T47D (cell line): ENCODE measurements around the gene NNMT.

Experiments
- DNase-seq, 2 experiments: peaks; one replicate each; pipeline versions ENCODE4 v3.0.0 to v3.0.0-alpha.2; 2011 to 2012; ENCODE audit warnings: low read depth in 1 of 2, low spot score in 1 of 2
- JUND ChIP-seq: IDR thresholded peaks from 2 replicates; pipeline ENCODE4 v1.6.1; 2012; ENCODE audit warnings: low read depth
- in situ Hi-C: cut with HindIII; loops from 2 replicates; pipeline ENCODE4 v1.10.0; 2016; ENCODE audit warnings: low sequenced_read_pairs, low pct_unique_long_range_greater_than_20kb

Gene NNMT

GRCh38 chr11:114257621-114258558 lies 38.3 kb upstream of the NNMT start:
- TF ChIP-seq JUND: no peak
- in situ Hi-C loops: no loop called here
- no peak for DNase-seq

DNA sequence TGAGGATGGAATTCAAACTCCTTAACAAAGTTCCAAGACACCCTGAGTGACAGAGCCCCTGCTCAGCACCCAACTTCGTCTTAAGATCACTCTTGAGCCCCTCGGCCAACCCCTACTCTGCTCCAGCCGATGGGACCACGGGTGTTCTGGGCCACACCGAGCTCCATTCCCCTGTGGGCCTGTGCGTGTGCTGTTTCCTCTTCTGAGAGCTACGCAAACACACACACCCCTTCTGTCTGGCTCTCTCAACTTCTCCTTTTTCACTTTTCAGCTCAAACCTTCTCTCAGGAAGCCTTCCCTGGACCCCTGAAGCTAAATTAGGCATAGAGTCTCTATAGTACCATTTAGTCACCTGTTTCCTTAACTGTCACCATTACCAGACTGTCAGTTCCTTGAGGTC lies 37.5 kb upstream of the NNMT start:
- in situ Hi-C loops: no loop called here
- TF ChIP-seq JUND: no peak
- no peak for DNase-seq

DNA sequence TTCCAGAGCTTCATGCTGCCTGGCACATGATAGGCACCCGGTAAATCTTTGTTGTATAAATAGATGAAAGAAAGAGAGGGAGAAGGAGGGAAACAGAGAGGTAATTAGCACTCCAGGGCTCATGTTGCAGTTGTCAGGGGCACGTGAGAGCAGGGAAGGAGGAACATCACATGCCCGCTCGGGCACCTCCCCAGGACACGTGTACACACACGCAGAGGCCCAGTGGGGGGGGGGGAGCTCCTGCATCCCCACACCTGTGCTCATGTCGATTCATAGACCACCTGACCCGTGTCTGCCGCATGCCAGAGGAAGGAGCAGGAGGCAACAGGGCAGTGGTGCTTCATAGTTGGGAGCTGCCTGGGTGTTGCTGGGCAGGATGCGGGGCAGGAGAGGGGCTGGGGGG lies 37.1 kb upstream of the NNMT start:
- no peak for TF ChIP-seq JUND
- DNase-seq: no peak
- in situ Hi-C loops: no loop called here

GRCh38 chr11:114259551-114259983 lies 36.6 kb upstream of the NNMT start:
- no peak for DNase-seq
- no peak for TF ChIP-seq JUND
- in situ Hi-C loops: no loop called here

DNA sequence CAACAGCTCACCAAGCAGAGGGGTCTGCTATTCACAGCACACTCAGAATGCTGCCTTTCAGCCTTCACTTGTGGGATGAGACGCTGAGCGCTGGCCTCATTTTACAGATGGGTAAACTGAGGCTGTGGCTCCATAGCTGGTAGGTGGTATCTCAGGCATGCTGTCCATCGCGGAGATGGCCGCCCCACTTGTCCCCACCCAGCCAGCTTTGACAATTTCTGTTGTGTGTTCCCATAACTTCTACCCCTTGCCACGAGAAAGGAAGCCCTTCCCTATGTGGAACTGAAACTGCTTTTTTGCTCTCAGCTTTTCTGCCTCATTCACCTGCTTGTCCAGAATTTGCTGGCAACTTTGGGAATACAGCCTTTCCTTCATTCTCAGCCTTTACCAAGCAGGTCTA lies 36.1 kb upstream of the NNMT start:
- no peak for DNase-seq
- in situ Hi-C loops: no loop called here
- TF ChIP-seq JUND: no peak

- DNase-seq: no peak
- TF ChIP-seq JUND: no peak
- in situ Hi-C loops: no loop called here
These were observed 35.7 kb upstream of the NNMT start for GRCh38 chr11:114260483-114260882.

DNA sequence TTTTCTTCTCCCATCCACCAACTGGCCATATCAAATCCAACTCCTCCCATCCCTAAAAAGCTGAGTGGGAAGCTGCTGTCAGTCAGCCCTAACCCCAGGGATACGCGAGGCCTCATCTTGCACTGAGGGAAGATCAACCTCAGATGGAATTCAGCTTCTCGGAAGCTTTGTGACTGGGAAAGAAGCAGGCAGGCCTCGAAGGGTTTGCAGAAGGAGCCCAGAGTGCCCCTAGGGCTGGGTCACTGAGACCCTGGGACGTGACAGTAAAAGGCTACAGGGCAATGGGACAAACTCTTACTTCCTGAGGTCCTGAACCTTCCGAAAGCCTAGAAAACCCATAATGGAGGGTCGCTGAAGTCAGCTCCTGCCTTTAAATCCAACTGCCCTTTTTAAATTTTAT lies 34.4 kb upstream of the NNMT start:
- DNase-seq: no peak
- no peak for TF ChIP-seq JUND
- in situ Hi-C loops: no loop called here

DNA sequence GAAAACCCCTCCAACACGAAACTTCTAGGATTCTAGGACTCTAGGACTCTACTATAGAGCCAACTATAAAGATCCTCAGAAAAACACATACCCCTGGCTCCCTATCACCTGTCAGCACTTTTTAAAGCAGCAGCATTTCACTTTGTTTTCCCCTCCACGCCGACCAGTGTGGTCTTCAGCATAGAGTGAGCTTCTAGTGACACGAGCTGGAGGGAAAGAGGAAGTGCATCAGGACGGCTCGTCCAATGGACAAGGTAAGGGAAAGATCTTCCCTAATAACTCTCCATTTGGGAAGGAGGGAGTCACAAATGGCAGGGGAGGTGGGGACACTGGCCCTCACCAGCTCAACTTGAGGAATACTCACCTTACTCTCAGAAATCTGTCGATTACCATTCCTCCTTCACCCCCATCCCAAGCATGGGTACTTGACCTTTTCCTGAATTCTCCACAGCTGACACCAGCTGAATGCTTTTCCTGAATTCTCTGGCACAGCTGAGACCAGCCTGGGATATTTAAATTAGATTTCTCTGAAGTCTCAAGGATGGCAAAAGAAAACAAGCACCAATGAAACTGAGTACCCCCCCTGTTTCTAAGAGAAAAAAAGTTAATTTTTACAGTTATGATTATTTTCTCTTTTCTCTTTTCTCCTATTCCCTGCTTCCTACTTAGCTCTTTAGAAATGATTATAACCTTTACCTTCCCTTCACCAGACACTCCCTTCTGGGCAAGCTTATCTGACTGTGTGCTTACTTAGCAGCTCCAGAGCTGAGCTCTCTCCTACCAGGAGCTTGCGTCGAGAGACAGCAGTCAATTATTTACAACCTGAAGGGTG lies 33.3 kb upstream of the NNMT start:
- TF ChIP-seq JUND: no peak
- in situ Hi-C loops: no loop called here
- peak; percentile 76 to 77 for DNase-seq

DNA sequence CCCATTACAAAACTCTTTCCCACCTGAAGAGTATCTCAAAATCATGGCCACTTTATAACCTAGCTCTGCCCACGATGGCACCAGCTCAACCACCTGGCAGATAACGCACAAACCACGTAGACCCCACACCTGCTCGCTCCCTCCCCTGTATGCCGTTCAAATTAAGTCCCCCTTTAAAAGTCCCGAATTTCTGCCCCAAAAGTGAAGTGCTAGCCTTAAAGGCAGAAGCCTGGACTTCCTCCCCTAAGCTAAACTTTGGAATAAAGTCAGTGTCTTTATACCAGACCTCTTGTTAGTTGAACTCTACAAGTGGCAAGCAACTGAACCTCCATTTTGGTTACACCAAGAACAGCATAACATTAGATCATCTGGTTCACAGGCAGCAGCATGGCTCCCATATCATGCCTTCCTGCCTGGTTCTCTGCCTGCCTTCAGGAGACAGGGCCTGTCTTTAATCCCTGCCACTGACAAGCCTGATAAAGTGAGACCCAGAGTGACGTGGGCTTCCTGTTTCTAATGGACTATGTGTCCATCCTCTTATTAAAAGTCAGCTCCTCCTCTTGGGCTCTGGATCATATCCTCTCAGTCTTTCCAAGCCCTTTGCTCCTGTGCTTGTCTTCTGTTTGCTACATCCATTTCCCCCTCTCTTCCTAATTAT lies 32.6 kb upstream of the NNMT start:
- no peak for TF ChIP-seq JUND
- in situ Hi-C loops: no loop called here
- no peak for DNase-seq

- TF ChIP-seq JUND: no peak
- in situ Hi-C loops: no loop called here
- no peak for DNase-seq
These were observed 31.8 kb upstream of the NNMT start for GRCh38 chr11:114264381-114264780.

- no peak for TF ChIP-seq JUND
- no peak for DNase-seq
- in situ Hi-C loops: no loop called here
These were observed 30.9 kb upstream of the NNMT start for GRCh38 chr11:114265122-114265878.

GRCh38 chr11:114269498-114269897 lies 26.7 kb upstream of the NNMT start:
- no peak for TF ChIP-seq JUND
- DNase-seq: no peak
- in situ Hi-C loops: no loop called here
